ENCODE data around the gene ZNF577.
A peak's percentile ranks its signal among the peaks of the same experiment; 100 is the strongest.
"Not testable (repeated sequence)": the region's sequence is repeated elsewhere in the genome, so short reads cannot be mapped to it uniquely, and the experiment has no call there.

ZNF577 gene

GRCh38 chr19:51919606-51920005 is 31.9 kb upstream of the ZNF577 start:
- H3K4me3 ChIP-seq (ENCODE audit: insufficient read length, low read depth), result no peak overlapping the region
- H3K9ac ChIP-seq (ENCODE audit: insufficient read length, low read depth), result no peak overlapping the region
- H3K9me3 ChIP-seq (ENCODE audit: insufficient read depth, low read length), result peaks cover 91% of the 10 kb centered on the region
- no peaks in the 10 kb centered on the region for H3K36me3 ChIP-seq (ENCODE audit: insufficient read depth, insufficient read length, low read length)
- no peak for DNase-seq (ENCODE audit: low read depth, low spot score)
- TF ChIP-seq SUZ12 (IDR thresholded peaks at IDR 0.05; ENCODE audit: extremely low read depth, insufficient read depth, insufficient read length) (no peak), ZNF274 (IDR thresholded peaks at IDR 0.05; ENCODE audit: low read depth, low read length) (no peak), YY1 (IDR thresholded peaks at IDR 0.05; ENCODE audit: insufficient read depth, insufficient read length) (no peak)
- no peaks in the 10 kb centered on the region for H3K27me3 ChIP-seq (ENCODE audit: insufficient read depth, insufficient read length)
- H3K4me1 ChIP-seq (ENCODE audit: insufficient read depth, insufficient read length), result no peaks in the 10 kb centered on the region

- H3K9ac ChIP-seq (ENCODE audit: insufficient read length, low read depth), result no peak overlapping the region
- H3K4me3 ChIP-seq (ENCODE audit: insufficient read length, low read depth), result no peak overlapping the region
- TF ChIP-seq SUZ12 (IDR thresholded peaks at IDR 0.05; ENCODE audit: extremely low read depth, insufficient read depth, insufficient read length) (no peak), YY1 (IDR thresholded peaks at IDR 0.05; ENCODE audit: insufficient read depth, insufficient read length) (no peak), ZNF274 (IDR thresholded peaks at IDR 0.05; ENCODE audit: low read depth, low read length) (no peak)
- no peaks in the 10 kb centered on the region for H3K27me3 ChIP-seq (ENCODE audit: insufficient read depth, insufficient read length)
- H3K4me1 ChIP-seq (ENCODE audit: insufficient read depth, insufficient read length), result no peaks in the 10 kb centered on the region
- H3K36me3 ChIP-seq (ENCODE audit: insufficient read depth, insufficient read length, low read length), result no peaks in the 10 kb centered on the region
- peaks cover 96% of the 10 kb centered on the region for H3K9me3 ChIP-seq (ENCODE audit: insufficient read depth, low read length)
- no peak for DNase-seq (ENCODE audit: low read depth, low spot score)
Measured at GRCh38 chr19:51916167-51916566, 28.4 kb upstream of the ZNF577 start.

GRCh38 chr19:51915324-51915867 is 27.6 kb upstream of the ZNF577 start:
- TF ChIP-seq ZNF274 (IDR thresholded peaks at IDR 0.05; ENCODE audit: low read depth, low read length) (peak; percentile 92), YY1 (IDR thresholded peaks at IDR 0.05; ENCODE audit: insufficient read depth, insufficient read length) (no peak)
- Histone ChIP-seq H3K9ac (ENCODE audit: insufficient read length, low read depth) (no peak overlapping the region), H3K4me3 (ENCODE audit: insufficient read length, low read depth) (no peak overlapping the region), H3K9me3 (ENCODE audit: insufficient read depth, low read length) (peaks cover 90% of the 10 kb centered on the region), H3K36me3 (ENCODE audit: insufficient read depth, insufficient read length, low read length) (no peaks in the 10 kb centered on the region), H3K4me1 (ENCODE audit: insufficient read depth, insufficient read length) (no peaks in the 10 kb centered on the region), H3K27me3 (ENCODE audit: insufficient read depth, insufficient read length) (no peaks in the 10 kb centered on the region)
- DNase-seq (ENCODE audit: low read depth, low spot score), result no peak

GRCh38 chr19:51907981-51908380 is 20.2 kb upstream of the ZNF577 start:
- not testable (repeated sequence) for H3K4me1 ChIP-seq (ENCODE audit: insufficient read depth, insufficient read length); H3K27me3 ChIP-seq (ENCODE audit: insufficient read depth, insufficient read length); H3K9ac ChIP-seq (ENCODE audit: insufficient read length, low read depth); H3K4me3 ChIP-seq (ENCODE audit: insufficient read length, low read depth); DNase-seq (ENCODE audit: low read depth, low spot score); H3K36me3 ChIP-seq (ENCODE audit: insufficient read depth, insufficient read length, low read length)
- H3K9me3 ChIP-seq (ENCODE audit: insufficient read depth, low read length), result peaks cover 45% of the 10 kb centered on the region

GRCh38 chr19:51906108-51906507 is 18.4 kb upstream of the ZNF577 start:
- H3K4me3 ChIP-seq (ENCODE audit: insufficient read length, low read depth); DNase-seq (ENCODE audit: low read depth, low spot score); H3K9ac ChIP-seq (ENCODE audit: insufficient read length, low read depth); H3K27me3 ChIP-seq (ENCODE audit: insufficient read depth, insufficient read length); H3K4me1 ChIP-seq (ENCODE audit: insufficient read depth, insufficient read length): not testable (repeated sequence)
- Histone ChIP-seq H3K36me3 (ENCODE audit: insufficient read depth, insufficient read length, low read length) (peaks cover 22% of the 10 kb centered on the region), H3K9me3 (ENCODE audit: insufficient read depth, low read length) (peaks cover 47% of the 10 kb centered on the region)

- H3K9ac ChIP-seq (ENCODE audit: insufficient read length, low read depth); H3K27me3 ChIP-seq (ENCODE audit: insufficient read depth, insufficient read length); DNase-seq (ENCODE audit: low read depth, low spot score); H3K4me1 ChIP-seq (ENCODE audit: insufficient read depth, insufficient read length); H3K4me3 ChIP-seq (ENCODE audit: insufficient read length, low read depth): not testable (repeated sequence)
- H3K9me3 ChIP-seq (ENCODE audit: insufficient read depth, low read length), result peaks cover 51% of the 10 kb centered on the region
- peaks cover 27% of the 10 kb centered on the region for H3K36me3 ChIP-seq (ENCODE audit: insufficient read depth, insufficient read length, low read length)
Measured at GRCh38 chr19:51905639-51906038, 17.9 kb upstream of the ZNF577 start.

GRCh38 chr19:51905206-51905605 is 17.5 kb upstream of the ZNF577 start:
- DNase-seq (ENCODE audit: low read depth, low spot score), result no peak
- Histone ChIP-seq H3K27me3 (ENCODE audit: insufficient read depth, insufficient read length) (no peaks in the 10 kb centered on the region), H3K4me1 (ENCODE audit: insufficient read depth, insufficient read length) (no peaks in the 10 kb centered on the region), H3K9me3 (ENCODE audit: insufficient read depth, low read length) (peaks cover 54% of the 10 kb centered on the region), H3K9ac (ENCODE audit: insufficient read length, low read depth) (no peak overlapping the region), H3K4me3 (ENCODE audit: insufficient read length, low read depth) (no peak overlapping the region), H3K36me3 (ENCODE audit: insufficient read depth, insufficient read length, low read length) (peaks cover 31% of the 10 kb centered on the region)
- TF ChIP-seq YY1 (IDR thresholded peaks at IDR 0.05; ENCODE audit: insufficient read depth, insufficient read length), result no peak
- TF ChIP-seq ZNF274 (IDR thresholded peaks at IDR 0.05; ENCODE audit: low read depth, low read length), result no peak
- TF ChIP-seq SUZ12 (IDR thresholded peaks at IDR 0.05; ENCODE audit: extremely low read depth, insufficient read depth, insufficient read length), result no peak

GRCh38 chr19:51904331-51905165 is 16.8 kb upstream of the ZNF577 start, which contains the start of gene ZNF649:
Gene ZNF649, minus strand, starts transcription at chr19:51905017. Its CDS starts 4,910 bp downstream, at chr19:51900107.
- H3K4me1 ChIP-seq (ENCODE audit: insufficient read depth, insufficient read length), result no peaks in the 10 kb centered on the region
- H3K36me3 ChIP-seq (ENCODE audit: insufficient read depth, insufficient read length, low read length), result peaks cover 38% of the 10 kb centered on the region
- H3K4me3 ChIP-seq (ENCODE audit: insufficient read length, low read depth), result peak within 1 kb of the TSS; percentile 86
- peaks cover 55% of the 10 kb centered on the region for H3K9me3 ChIP-seq (ENCODE audit: insufficient read depth, low read length)
- TF ChIP-seq YY1 (IDR thresholded peaks at IDR 0.05; ENCODE audit: insufficient read depth, insufficient read length) (peak; percentile 100), ZNF274 (IDR thresholded peaks at IDR 0.05; ENCODE audit: low read depth, low read length) (no peak)
- H3K27me3 ChIP-seq (ENCODE audit: insufficient read depth, insufficient read length), result no peaks in the 10 kb centered on the region
- DNase-seq (ENCODE audit: low read depth, low spot score), result peak; percentile 71
- peak within 1 kb of the TSS; percentile 92 for H3K9ac ChIP-seq (ENCODE audit: insufficient read length, low read depth)

Data from NT2/D1 (cell line).